K562 (cell line): ENCODE data around the gene GATA1. TPM values are rescaled to one million over a fixed set of nuclear protein-coding genes. Genes with fewer than 3 reads are reported as not detected.

Experiments
- ATAC-seq: fragments of 200-7000 bp; cut with Tn5 transposase; 3 replicates; pipeline ENCODE4 v1.9.1; 2020; ENCODE audit warnings: moderate library complexity
- BruUV-seq: library from RNA; stranded (reverse); fragments of 400-500 nt; replicated peaks from 2 replicates; lab custom pipeline; 2021; lab: Mats Ljungman, UMichigan
- CTCF ChIA-PET: fragments of 300-600 bp; formaldehyde crosslinking; extraction: SDS; loops from one replicate; lab custom pipeline; 2021; ENCODE audit warnings: low intra/inter-chr PET ratio; lab: Yijun Ruan, JAX
- POLR2A ChIA-PET: fragments of 300-600, 350-650 bp; sonication (Branson Sonifier 250); formaldehyde crosslinking; extraction: SDS; loops from one replicate; lab custom pipeline; 2021; ENCODE audit warnings: antibody characterized with exemption, inconsistent platforms; lab: Yijun Ruan, JAX
- DNase-seq, 4 experiments: peaks; one replicate each; pipeline versions ENCODE4 v3.0.0 to v3.0.0-alpha.2; 2011 to 2018; ENCODE audit warnings: low spot score in 3 of 4, mixed read lengths in 3 of 4; ENCODE audit errors: extremely low read depth in 1 of 4
- FAIRE-seq: peaks from 2 replicates; lab custom pipeline; 2011; peaks lifted over from hg19 to GRCh38; lab: Jason Lieb, UNC
- H2AFZ ChIP-seq: 2 replicates; pipeline ENCODE4 v1.6.0; 2011; ENCODE audit warnings: low read depth, low read length, control low read depth, inconsistent platforms
- H3K27ac ChIP-seq: fragments of 200-600 bp; 3 replicates; pipeline ENCODE4 v1.8.0; 2011; ENCODE audit warnings: low read depth, mild to moderate bottlenecking, control low read depth, inconsistent platforms, low read length, moderate library complexity, mixed read lengths; ENCODE audit errors: extremely low read depth
- H3K27me3 ChIP-seq, 2 experiments: fragments of 300-600 bp in 1 of 2; 2 replicates in 1 of 2; 3 replicates in 1 of 2; pipeline versions ENCODE4 v1.6.0 to v1.8.0; 2011; ENCODE audit warnings: inconsistent platforms in 2 of 2, low read length in 2 of 2, mild to moderate bottlenecking in 1 of 2, mixed read lengths in 1 of 2, moderate library complexity in 1 of 2; ENCODE audit not compliant: control insufficient read depth in 2 of 2, insufficient read depth in 2 of 2
- H3K36me3 ChIP-seq: fragments of 300-600 bp; 3 replicates; pipeline ENCODE4 v1.8.0; 2011; ENCODE audit warnings: mild to moderate bottlenecking, low read length, inconsistent platforms; ENCODE audit not compliant: control insufficient read depth, insufficient read depth
- H3K4me1 ChIP-seq, 2 experiments: fragments of 200-600 bp in 1 of 2; replicated peaks in 1 of 2; 2 replicates in 1 of 2; 3 replicates in 1 of 2; pipeline versions ENCODE4 v1.5.1 to v1.8.0; 2011; ENCODE audit warnings: inconsistent platforms in 2 of 2, low read length in 2 of 2, mild to moderate bottlenecking in 1 of 2, mixed read lengths in 1 of 2, moderate library complexity in 1 of 2; ENCODE audit not compliant: control insufficient read depth in 2 of 2, insufficient read depth in 2 of 2
- H3K4me2 ChIP-seq: 2 replicates; pipeline ENCODE4 v1.6.1; 2011; ENCODE audit warnings: low read length, control low read depth, inconsistent platforms, mixed read lengths; ENCODE audit not compliant: insufficient read depth
- H3K4me3 ChIP-seq: fragments of 200-600 bp; sonication (generic), shearing (Covaris generic); 2 replicates; pipeline ENCODE4 v1.5.1; 2016; ENCODE audit warnings: control low read depth, inconsistent platforms
- H3K79me2 ChIP-seq: fragments of 200-600 bp; 3 replicates; pipeline ENCODE4 v1.8.0; 2011; ENCODE audit warnings: low read length, inconsistent platforms; ENCODE audit not compliant: control insufficient read depth, insufficient read depth
- H3K9ac ChIP-seq, 2 experiments: 2 replicates each; pipeline versions ENCODE4 v1.6.0 to v1.6.1; 2011; ENCODE audit warnings: low read depth in 2 of 2, low read length in 2 of 2, control low read depth in 1 of 2, inconsistent platforms in 1 of 2, mild to moderate bottlenecking in 1 of 2, mixed read lengths in 1 of 2; ENCODE audit not compliant: insufficient read depth in 1 of 2
- H3K9me1 ChIP-seq: one replicate; pipeline ENCODE4 v1.6.0; 2011; ENCODE audit warnings: inconsistent platforms, mild to moderate bottlenecking, low read length, moderate library complexity; ENCODE audit not compliant: control insufficient read depth, insufficient read depth
- H3K9me3 ChIP-seq: replicated peaks from 2 replicates; pipeline ENCODE4 v1.5.1; 2011; ENCODE audit warnings: low read depth, low read length, inconsistent platforms; ENCODE audit not compliant: control insufficient read depth, insufficient read depth
- H4K20me1 ChIP-seq: replicated peaks from 2 replicates; pipeline ENCODE4 v1.6.1; 2011; ENCODE audit warnings: low read length, inconsistent platforms, mixed read lengths; ENCODE audit not compliant: control insufficient read depth, insufficient read depth
- CHD4 ChIP-seq: fragments of 200-600 bp; sonication (generic); IDR thresholded peaks from 3 replicates; pipeline ENCODE4 v1.6.1; 2012; ENCODE audit warnings: low read depth, mild to moderate bottlenecking, mixed read lengths, low read length, inconsistent platforms; ENCODE audit not compliant: insufficient read depth, insufficient replicate concordance, poor library complexity, severe bottlenecking
- NFIX ChIP-seq: fragments of 250-450 bp; sonication (Bioruptor Pico); IDR thresholded peaks from 2 replicates; pipeline ENCODE4 v1.4.0; 2020; ENCODE audit warnings: low read depth, mild to moderate bottlenecking, moderate library complexity
- RAD21 ChIP-seq, 2 experiments: fragments of 250-450 bp in 1 of 2; fragments of 450-650 bp in 1 of 2; sonication (Bioruptor Pico) in 1 of 2; formaldehyde crosslinking in 1 of 2; IDR thresholded peaks in 1 of 2; conservative IDR thresholded peaks in 1 of 2; 2 replicates each; pipeline versions ENCODE4 v1.4.0 to v1.8.0; 2020 to 2022; ENCODE audit warnings: mild to moderate bottlenecking in 2 of 2, moderate library complexity in 1 of 2
- WGBS: fragments of 100-300 bp; shearing (Covaris generic); methylation state at CpG from one replicate; pipeline ENCODE4 v1.1.6; 2016; ENCODE audit warnings: low coverage, mixed read lengths; ENCODE audit not compliant: insufficient coverage; ENCODE audit errors: missing lambda C conversion rate; 5-methylcytosine and 5-hydroxymethylcytosine counted together
- in situ Hi-C: fragments of 300-500 bp; cut with MboI; formaldehyde crosslinking; loops from 4 replicates; pipeline ENCODE4 v1.15.0; 2018; ENCODE audit warnings: inconsistent platforms, mixed read lengths
- intact Hi-C: fragments of 100-400 bp; cut with micrococcal nuclease; formaldehyde crosslinking; loops from 2 replicates; pipeline ENCODE4 v1.14.2; 2022
- polyA plus RNA-seq, 8 experiments: library from polyadenylated mRNA; depleted of rRNA in 4 of 8; stranded (reverse) in 5 of 8; unstranded in 3 of 8; fragments of >200 nt; fragmentation: Nextera tagmentation in 2 of 8; fragmentation: Illumina TruSeq in 1 of 8; extraction: Ambion mirVana in 2 of 8; extraction: Trizol in 1 of 8; gene quantifications; 2 replicates each; pipeline versions ENCODE4 v1.2.1 to v1.2.3, GENCODE V29; 2011 to 2014; ENCODE audit warnings: inconsistent platforms in 1 of 8, missing spikeins in 1 of 8
- total RNA-seq, 7 experiments: library from RNA; depleted of rRNA in 6 of 7; stranded (reverse); fragments of >200 nt in 6 of 7; fragmentation: Illumina TruSeq in 2 of 7; extraction: Trizol in 2 of 7; gene quantifications; 2 replicates each; pipeline versions ENCODE4 v1.2.1 to v1.2.3, GENCODE V29; 2011 to 2021; ENCODE audit warnings: low replicate concordance in 1 of 7
- TF ChIP-seq, protein P1 (sequence below), 3 experiments: IDR thresholded peaks in 2 of 3; conservative IDR thresholded peaks in 1 of 3; 2 replicates each; pipeline ENCODE4 v1.5.1; 2011 to 2012; ENCODE audit warnings: low read length in 3 of 3, mild to moderate bottlenecking in 3 of 3, control low read depth in 2 of 3, improper control_type of control experiment in 1 of 3, inconsistent platforms in 1 of 3, low read depth in 1 of 3, mixed read lengths in 1 of 3, moderate library complexity in 1 of 3; ENCODE audit not compliant: insufficient read depth in 2 of 3
- TF ChIP-seq, protein P2 (sequence below): fragments of 450-650 bp; formaldehyde crosslinking; IDR thresholded peaks from 2 replicates; pipeline ENCODE4 v1.4.0; 2020; ENCODE audit warnings: mild to moderate bottlenecking, moderate library complexity

The GATA1 gene
- total and polyA plus RNA-seq, 9 of the 15 experiments (the other 6 are each of a cell fraction or from before 2014, with no cell fraction given), result 11.9 to 291 (median 116) TPM

DNA sequence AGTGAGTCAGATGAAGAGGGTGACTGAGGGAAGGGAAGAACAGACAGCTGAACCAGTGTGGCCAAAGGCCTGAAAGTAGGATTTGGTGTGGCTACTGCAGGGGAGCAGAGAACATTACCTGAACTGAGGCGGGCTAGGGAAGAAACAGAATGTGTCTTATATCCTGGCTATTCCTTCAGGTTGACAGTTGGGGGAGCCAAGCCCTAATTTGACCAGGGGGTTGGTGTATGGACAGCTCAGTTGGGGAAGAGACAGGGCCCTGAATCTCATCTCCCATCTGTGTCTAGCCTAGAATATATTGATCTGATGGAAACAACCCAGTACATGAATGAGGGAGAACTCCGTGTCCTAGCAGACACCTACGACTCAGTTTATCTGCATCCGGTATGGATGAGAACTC lies 19.7 kb downstream of the GATA1 start:
- in situ Hi-C loops (no loop called here), intact Hi-C loops (loop anchor here (10.0 kb wide), 1 partner anchor 369 kb away; the partner anchor contains the start of gene PLP2)
- no peaks in the 10 kb centered on the region for H4K20me1 ChIP-seq
- no peaks in the 10 kb centered on the region for H3K9me1 ChIP-seq
- H3K9me3 ChIP-seq, result no peaks in the 10 kb centered on the region
- no peak overlapping the region for H3K4me3 ChIP-seq
- CTCF ChIA-PET, result no interaction called here
- H2AFZ ChIP-seq, result no peak overlapping the region
- TF ChIP-seq RAD21 (CRISPR knock-in tag; conservative IDR thresholded peaks at IDR 0.05 in 1 of 2, IDR thresholded peaks at IDR 0.05 in 1 of 2) (peak; percentile 39 to 54), NFIX (CRISPR knock-in tag) (no peak), CHD4 (no peak)
- TF ChIP-seq, protein P1, sequence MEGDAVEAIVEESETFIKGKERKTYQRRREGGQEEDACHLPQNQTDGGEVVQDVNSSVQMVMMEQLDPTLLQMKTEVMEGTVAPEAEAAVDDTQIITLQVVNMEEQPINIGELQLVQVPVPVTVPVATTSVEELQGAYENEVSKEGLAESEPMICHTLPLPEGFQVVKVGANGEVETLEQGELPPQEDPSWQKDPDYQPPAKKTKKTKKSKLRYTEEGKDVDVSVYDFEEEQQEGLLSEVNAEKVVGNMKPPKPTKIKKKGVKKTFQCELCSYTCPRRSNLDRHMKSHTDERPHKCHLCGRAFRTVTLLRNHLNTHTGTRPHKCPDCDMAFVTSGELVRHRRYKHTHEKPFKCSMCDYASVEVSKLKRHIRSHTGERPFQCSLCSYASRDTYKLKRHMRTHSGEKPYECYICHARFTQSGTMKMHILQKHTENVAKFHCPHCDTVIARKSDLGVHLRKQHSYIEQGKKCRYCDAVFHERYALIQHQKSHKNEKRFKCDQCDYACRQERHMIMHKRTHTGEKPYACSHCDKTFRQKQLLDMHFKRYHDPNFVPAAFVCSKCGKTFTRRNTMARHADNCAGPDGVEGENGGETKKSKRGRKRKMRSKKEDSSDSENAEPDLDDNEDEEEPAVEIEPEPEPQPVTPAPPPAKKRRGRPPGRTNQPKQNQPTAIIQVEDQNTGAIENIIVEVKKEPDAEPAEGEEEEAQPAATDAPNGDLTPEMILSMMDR (IDR thresholded peaks at IDR 0.05 in 2 of 3, conservative IDR thresholded peaks at IDR 0.05 in 1 of 3; ENCODE audit: insufficient read depth in 2 of 3, low read depth in 1 of 3, low read length in 3 of 3), result peak; percentile 32 to 53 (median 46); a peak in 5 of 6 replicates
- TF ChIP-seq, protein P2, sequence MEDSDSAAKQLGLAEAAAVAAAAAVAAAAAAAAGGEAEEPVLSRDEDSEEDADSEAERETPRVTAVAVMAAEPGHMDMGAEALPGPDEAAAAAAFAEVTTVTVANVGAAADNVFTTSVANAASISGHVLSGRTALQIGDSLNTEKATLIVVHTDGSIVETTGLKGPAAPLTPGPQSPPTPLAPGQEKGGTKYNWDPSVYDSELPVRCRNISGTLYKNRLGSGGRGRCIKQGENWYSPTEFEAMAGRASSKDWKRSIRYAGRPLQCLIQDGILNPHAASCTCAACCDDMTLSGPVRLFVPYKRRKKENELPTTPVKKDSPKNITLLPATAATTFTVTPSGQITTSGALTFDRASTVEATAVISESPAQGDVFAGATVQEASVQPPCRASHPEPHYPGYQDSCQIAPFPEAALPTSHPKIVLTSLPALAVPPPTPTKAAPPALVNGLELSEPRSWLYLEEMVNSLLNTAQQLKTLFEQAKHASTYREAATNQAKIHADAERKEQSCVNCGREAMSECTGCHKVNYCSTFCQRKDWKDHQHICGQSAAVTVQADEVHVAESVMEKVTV (CRISPR knock-in tag), result 0 out of 2 replicates have a peak, but pooled peaks have one; percentile 13
- TF ChIP-seq, all 486 proteins: peak for 3
- no TSS peak for BruUV-seq
- Histone ChIP-seq H3K4me1 (peaks cover 4 to 6% of the 10 kb centered on the region in 2 experiments; a peak in 4 of 5 replicates), H3K27ac (no peak overlapping the region), H3K36me3 (peaks cover 34% of the 10 kb centered on the region; the same call in 2 of the 3 replicates), H3K9ac (no peak overlapping the region), H3K27me3 (no peaks in the 10 kb centered on the region), H3K79me2 (peaks cover 8% of the 10 kb centered on the region), H3K4me2 (no peak overlapping the region)
- ATAC-seq (no peak), FAIRE-seq (no peak), DNase-seq (peak in 1 of 4 experiments; percentile 35)
- POLR2A ChIA-PET, result interaction anchor here (1.0 kb wide), 1 partner anchor 92 kb away, joined by 4 read pairs; the partner anchor contains the start of genes PQBP1 and TIMM17B
- 60% methylated on average over 2 of the region's 4 CpGs for WGBS
